Mucosa of stomach (tissue), 1 donor: ENCODE results near the gene ZNF157.
"Not testable (repeated sequence)": the region's sequence is repeated elsewhere in the genome, so short reads cannot be mapped to it uniquely, and the experiment has no call there.

ENCODE experiments used
- H3K27me3 ChIP-seq: one replicate; pipeline ENCODE4 v1.7.0; 2013; ENCODE audit warnings: mild to moderate bottlenecking, low read length; ENCODE audit not compliant: control insufficient read depth, insufficient read depth
- H3K36me3 ChIP-seq: one replicate; pipeline ENCODE4 v1.7.0; 2013; ENCODE audit warnings: low read length; ENCODE audit not compliant: control insufficient read depth, insufficient read depth
- H3K4me1 ChIP-seq: one replicate; pipeline ENCODE4 v1.7.0; 2013; ENCODE audit warnings: mild to moderate bottlenecking, low read length; ENCODE audit not compliant: control insufficient read depth, insufficient read depth
- H3K4me3 ChIP-seq: one replicate; pipeline ENCODE4 v1.7.0; 2013; ENCODE audit warnings: low read length
- H3K9ac ChIP-seq: one replicate; pipeline ENCODE4 v1.7.0; 2013; ENCODE audit warnings: mild to moderate bottlenecking, low read length, moderate library complexity
- H3K9me3 ChIP-seq: one replicate; pipeline ENCODE4 v1.7.0; 2013; ENCODE audit warnings: mild to moderate bottlenecking, low read length, moderate library complexity; ENCODE audit not compliant: control insufficient read depth
- donor health status: Pancreatic carcinoma.

The ZNF157 gene

DNA sequence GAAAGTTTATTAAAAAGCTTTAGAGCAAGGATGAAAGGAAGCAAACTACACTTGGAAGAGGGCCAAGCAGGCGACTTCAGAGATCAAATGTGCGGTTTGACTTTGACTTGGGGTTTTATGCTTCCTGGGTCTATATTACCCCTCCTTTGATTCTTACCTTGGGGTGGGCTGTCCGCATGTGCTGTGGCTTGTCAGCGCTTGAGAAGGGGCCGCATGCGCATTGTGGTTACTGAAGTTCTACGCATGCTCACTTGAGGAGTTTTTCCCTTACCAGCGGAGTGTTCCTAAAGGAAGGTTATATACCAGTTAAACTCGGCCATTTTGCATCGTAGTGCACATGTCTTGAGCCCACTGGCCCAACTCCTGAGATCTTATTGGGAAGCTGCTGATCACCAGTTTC, 9.9 kb downstream of the ZNF157 start:
- no peak overlapping the region for H3K9ac ChIP-seq
- H3K4me3 ChIP-seq: no peak overlapping the region
- no peaks in the 10 kb centered on the region for H3K36me3 ChIP-seq
- no peaks in the 10 kb centered on the region for H3K4me1 ChIP-seq
- H3K9me3 ChIP-seq: no peaks in the 10 kb centered on the region
- no peaks in the 10 kb centered on the region for H3K27me3 ChIP-seq

DNA sequence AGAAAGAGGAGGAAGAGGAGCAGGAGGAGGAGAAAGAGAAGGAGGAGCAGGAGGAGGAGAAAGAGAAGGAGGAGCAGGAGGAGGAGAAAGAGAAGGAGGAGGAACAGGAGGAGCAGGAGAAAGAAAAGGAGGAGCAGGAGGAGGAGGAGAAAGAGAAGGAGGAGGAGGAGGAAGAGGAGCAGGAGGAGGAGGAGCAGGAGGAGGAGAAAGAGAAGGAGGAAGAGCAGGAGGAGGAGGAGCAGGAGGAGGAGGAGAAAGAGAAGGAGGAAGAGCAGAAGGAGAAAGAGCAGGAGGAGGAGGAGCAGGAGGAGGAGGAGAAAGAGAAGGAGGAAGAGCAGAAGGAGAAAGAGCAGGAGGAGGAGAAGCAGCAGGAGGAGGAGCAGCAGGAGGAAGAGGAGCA, 10.5 kb downstream of the ZNF157 start:
- H3K4me3 ChIP-seq, H3K4me1 ChIP-seq, H3K27me3 ChIP-seq, H3K9ac ChIP-seq, H3K36me3 ChIP-seq, H3K9me3 ChIP-seq: not testable (repeated sequence)

DNA sequence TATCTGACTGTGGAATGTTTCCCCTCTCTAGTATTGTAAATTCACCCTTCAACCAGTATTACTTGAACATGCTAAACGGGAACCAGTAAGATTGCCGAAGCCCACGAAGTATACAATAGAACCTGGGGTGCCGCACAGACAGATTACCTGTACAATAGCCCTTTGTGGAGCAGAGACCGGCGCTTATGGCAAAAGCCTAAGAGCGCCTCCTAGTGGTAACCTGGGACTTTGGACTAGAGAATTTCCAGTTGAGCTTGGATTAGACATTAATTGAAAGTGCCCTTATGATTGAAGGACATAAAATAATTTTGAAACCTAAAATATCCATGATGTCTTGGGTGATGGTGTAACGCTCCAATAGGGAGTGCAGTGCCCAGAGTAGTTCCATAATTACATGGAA, 14.1 kb downstream of the ZNF157 start:
- no peak overlapping the region for H3K9ac ChIP-seq
- H3K36me3 ChIP-seq: no peaks in the 10 kb centered on the region
- H3K4me3 ChIP-seq: no peak overlapping the region
- no peaks in the 10 kb centered on the region for H3K4me1 ChIP-seq
- no peaks in the 10 kb centered on the region for H3K27me3 ChIP-seq
- no peaks in the 10 kb centered on the region for H3K9me3 ChIP-seq

DNA sequence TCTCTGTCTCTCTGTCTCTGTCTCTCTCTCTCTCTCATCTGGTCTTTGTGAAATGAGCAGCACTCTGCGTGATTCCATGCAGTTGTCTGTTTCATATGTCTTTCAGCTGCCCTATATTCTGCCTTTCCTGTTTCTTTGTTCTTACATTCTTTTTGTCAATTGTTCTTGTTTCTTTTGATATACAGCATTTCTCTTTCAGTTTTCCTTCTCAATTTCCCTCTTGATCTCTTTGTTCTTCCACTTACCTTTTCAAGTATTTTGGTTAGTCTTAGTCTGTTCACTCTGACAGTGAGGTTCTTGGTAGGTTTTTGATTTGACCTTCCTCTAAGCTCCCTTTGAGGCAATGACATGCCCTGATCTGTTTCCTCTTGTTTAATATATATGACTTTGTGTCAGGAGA, 20.4 kb downstream of the ZNF157 start:
- Histone ChIP-seq H3K9ac (no peak overlapping the region), H3K27me3 (no peaks in the 10 kb centered on the region), H3K4me3 (no peak overlapping the region), H3K9me3 (no peaks in the 10 kb centered on the region), H3K36me3 (no peaks in the 10 kb centered on the region), H3K4me1 (no peaks in the 10 kb centered on the region)

DNA sequence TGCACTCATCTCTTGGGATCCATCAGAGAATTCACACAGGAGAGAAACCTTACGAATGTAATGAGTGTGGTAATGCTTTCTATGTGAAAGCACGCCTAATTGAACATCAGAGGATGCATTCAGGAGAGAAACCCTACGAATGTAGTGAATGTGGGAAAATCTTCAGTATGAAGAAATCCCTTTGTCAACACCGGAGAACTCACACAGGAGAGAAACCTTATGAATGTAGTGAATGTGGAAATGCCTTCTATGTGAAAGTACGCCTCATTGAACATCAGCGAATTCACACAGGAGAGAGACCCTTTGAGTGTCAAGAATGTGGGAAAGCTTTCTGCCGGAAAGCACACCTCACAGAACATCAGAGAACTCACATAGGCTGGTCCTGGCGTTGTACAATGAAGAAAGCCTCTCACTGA, 42.8 kb downstream of the ZNF157 start:
- no peaks in the 10 kb centered on the region for H3K9me3 ChIP-seq
- no peaks in the 10 kb centered on the region for H3K36me3 ChIP-seq
- no peaks in the 10 kb centered on the region for H3K27me3 ChIP-seq
- H3K4me1 ChIP-seq: no peaks in the 10 kb centered on the region
- H3K9ac ChIP-seq: no peak overlapping the region
- no peak overlapping the region for H3K4me3 ChIP-seq

DNA sequence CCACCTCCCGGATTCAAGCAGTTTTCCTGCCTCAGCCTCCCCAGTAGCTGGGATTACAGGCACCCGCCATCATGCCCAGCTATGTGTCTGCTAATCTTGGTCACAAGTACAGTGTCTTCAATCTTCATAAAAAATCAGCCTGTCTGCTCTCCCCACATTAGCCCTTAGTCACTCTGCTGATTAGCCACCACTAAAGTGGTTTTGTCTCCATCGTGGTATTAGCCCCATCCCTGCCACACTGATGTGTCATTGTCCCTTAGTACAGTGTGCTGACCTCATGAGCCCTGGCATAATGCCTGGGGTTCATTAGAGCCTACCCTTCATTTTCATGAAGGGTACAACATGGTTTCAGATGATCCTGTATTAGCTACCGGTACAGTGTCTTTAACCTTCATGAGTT, 49.9 kb downstream of the ZNF157 start:
- H3K4me1 ChIP-seq: no peaks in the 10 kb centered on the region
- no peak overlapping the region for H3K4me3 ChIP-seq
- no peaks in the 10 kb centered on the region for H3K36me3 ChIP-seq
- H3K27me3 ChIP-seq: no peaks in the 10 kb centered on the region
- H3K9me3 ChIP-seq: no peaks in the 10 kb centered on the region
- H3K9ac ChIP-seq: no peak overlapping the region

DNA sequence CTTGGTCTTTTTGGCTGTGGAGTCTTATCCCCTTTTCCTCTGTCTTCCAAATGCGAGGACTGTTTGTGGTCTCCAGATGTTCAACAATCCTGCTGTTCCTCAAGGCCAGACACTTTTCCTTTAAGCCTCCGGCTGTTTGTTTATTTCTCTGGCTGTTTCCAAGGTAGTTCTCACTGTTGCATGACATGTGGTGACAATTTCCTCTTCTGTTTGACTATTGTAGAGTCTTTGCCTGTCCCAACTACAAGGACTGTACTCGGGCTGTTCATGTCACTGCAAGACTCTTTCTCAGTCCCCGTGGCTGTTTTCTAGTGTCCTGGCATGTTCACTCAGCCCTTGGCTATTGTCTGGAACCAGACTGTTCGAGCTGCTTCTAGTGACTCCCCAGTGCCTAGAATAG, 50.6 kb downstream of the ZNF157 start:
- Histone ChIP-seq H3K4me3 (no peak overlapping the region), H3K4me1 (no peaks in the 10 kb centered on the region), H3K36me3 (no peaks in the 10 kb centered on the region), H3K9ac (no peak overlapping the region), H3K27me3 (no peaks in the 10 kb centered on the region), H3K9me3 (no peaks in the 10 kb centered on the region)

DNA sequence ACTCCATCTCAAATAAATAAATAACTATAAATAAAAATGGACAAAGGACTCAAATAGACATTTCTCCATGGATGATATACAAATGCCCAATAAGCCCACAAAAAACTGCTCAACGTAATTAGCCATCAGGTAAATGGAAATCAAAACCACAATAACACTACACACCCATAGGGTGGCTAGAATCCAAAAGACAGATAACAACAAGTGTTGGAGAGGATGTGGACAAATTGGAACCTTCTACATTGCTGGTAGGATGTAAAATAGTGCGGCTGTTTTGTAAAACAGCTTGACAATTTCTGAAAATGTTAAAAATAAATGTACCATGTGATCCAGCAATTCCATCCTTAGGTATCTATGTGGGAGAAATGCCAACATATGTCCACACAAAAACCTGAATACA, 52.1 kb downstream of the ZNF157 start:
- H3K9me3 ChIP-seq: no peaks in the 10 kb centered on the region
- H3K9ac ChIP-seq: no peak overlapping the region
- no peaks in the 10 kb centered on the region for H3K27me3 ChIP-seq
- no peak overlapping the region for H3K4me3 ChIP-seq
- H3K4me1 ChIP-seq: no peaks in the 10 kb centered on the region
- H3K36me3 ChIP-seq: no peaks in the 10 kb centered on the region

DNA sequence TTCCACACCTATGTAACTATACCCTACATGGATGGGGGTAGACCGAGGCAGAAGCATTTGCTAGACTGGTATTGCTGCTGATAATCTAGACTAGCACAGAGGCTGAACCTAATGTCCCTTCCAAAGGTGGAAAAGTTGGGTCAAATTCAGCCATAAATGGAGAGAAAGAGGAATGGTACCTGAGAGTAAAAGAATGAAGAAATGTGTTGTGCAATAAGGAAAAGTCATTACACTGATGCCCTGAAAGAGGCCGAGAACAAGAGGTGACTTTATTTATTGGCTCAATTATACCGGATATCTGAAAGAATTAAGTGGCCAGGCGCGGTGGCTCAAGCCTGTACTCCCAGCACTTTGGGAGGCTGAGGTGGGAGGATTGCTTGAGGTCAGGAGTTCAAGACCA, 60.5 kb downstream of the ZNF157 start:
- no peaks in the 10 kb centered on the region for H3K9me3 ChIP-seq
- H3K4me3 ChIP-seq: no peak overlapping the region
- H3K9ac ChIP-seq: no peak overlapping the region
- no peaks in the 10 kb centered on the region for H3K4me1 ChIP-seq
- H3K27me3 ChIP-seq: no peaks in the 10 kb centered on the region
- H3K36me3 ChIP-seq: no peaks in the 10 kb centered on the region

DNA sequence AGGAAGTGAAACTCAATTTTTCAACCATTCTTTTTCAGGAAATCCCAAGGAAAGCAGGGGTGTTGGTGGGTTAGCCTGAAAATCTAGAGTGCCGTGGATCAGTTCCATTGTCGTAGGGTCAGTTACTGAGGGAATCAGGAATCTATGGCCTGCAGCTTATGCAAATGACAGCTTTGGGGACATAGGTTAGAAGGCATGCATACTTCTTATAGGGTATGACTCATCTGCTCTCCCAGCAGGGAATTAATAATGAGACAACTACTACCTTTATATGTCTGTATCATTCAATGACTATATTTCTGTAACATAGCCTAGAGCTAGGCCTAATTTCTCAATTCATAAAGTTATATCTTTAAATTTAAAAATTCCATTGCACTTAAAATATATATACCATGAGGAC, 76.1 kb downstream of the ZNF157 start:
- H3K9ac ChIP-seq: no peak overlapping the region
- H3K4me1 ChIP-seq: no peaks in the 10 kb centered on the region

DNA sequence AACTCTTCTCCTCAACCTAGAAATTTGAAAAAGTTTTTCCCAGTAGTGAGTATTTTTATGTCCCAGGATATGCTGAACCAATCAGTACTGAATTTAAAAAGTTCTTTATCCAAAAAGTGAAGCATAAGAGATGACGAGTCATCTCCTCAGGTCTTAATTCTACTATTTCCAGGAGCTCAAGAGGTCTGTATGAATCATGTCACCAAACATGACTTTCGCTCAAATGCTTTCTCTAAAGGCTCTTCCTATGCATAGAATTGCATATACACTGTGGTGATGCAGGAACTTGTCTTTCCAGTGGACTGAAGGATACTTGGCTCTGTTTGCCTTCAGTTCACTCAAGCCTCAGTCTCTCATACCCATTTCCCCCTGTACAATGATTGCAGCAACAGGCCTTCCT, 76.6 kb downstream of the ZNF157 start:
- no peaks in the 10 kb centered on the region for H3K27me3 ChIP-seq
- no peaks in the 10 kb centered on the region for H3K9me3 ChIP-seq
- no peak overlapping the region for H3K9ac ChIP-seq
- no peaks in the 10 kb centered on the region for H3K36me3 ChIP-seq
- H3K4me1 ChIP-seq: no peaks in the 10 kb centered on the region
- no peak overlapping the region for H3K4me3 ChIP-seq

More for the DNA sequence above, 76.1 kb downstream of the ZNF157 start:
- Histone ChIP-seq H3K27me3 (no peaks in the 10 kb centered on the region), H3K4me3 (no peak overlapping the region), H3K9me3 (no peaks in the 10 kb centered on the region), H3K36me3 (no peaks in the 10 kb centered on the region)

DNA sequence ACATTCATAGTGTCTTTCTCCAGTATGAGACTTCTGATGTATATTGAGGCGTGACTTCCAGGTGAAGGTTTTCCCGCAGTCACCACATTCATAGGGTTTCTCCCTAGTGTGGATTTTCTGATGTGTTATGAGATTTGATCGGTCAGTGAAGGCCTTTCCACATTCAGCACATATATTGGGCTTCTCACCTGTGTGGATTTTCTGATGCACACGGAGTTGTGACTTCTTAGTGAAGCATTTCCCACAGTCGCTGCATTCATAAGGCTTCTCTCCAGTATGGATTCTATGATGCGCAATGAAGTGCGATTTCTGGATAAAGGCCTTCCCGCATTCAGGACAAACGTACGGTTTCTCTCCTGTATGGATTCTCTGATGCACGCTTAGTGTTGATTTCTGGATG, 77.2 kb downstream of the ZNF157 start:
- no peak overlapping the region for H3K4me3 ChIP-seq
- no peaks in the 10 kb centered on the region for H3K27me3 ChIP-seq
- no peaks in the 10 kb centered on the region for H3K36me3 ChIP-seq
- no peak overlapping the region for H3K9ac ChIP-seq
- no peaks in the 10 kb centered on the region for H3K9me3 ChIP-seq
- H3K4me1 ChIP-seq: no peaks in the 10 kb centered on the region

DNA sequence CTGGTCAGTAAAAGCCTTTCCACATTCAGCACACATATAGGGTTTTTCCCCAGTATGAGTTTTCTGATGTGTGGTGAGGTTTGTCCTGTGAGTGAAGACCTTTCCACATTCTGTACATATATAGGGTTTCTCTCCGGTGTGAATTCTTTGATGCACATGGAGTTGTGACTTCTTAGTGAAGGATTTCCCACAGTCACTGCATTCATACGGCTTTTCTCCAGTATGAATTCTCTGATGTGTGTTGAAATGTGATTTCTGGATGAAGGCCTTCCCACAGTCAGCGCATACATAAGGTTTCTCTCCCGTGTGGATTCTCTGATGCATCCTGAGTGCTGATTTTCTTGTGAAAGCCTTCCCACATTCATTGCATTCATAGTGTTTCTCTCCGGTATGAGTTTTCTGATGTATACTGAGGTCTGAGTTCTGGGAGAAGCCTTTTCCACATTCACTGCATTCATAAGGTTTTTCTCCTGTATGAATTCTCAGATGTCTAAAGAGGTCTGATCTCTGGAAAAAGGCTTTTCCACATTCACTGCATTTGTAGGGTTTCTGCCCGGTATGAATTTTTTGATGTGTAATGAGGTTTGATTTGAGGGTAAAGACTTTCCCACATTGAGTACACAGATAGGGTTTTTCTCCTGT, 77.9 kb downstream of the ZNF157 start:
- H3K9me3 ChIP-seq: no peaks in the 10 kb centered on the region

More for the DNA sequence above, 77.9 kb downstream of the ZNF157 start:
- Histone ChIP-seq H3K4me1 (no peaks in the 10 kb centered on the region), H3K4me3 (no peak overlapping the region), H3K27me3 (no peaks in the 10 kb centered on the region), H3K36me3 (no peaks in the 10 kb centered on the region), H3K9ac (no peak overlapping the region)
